IMR-90 (cell line): ENCODE results near the gene IFRD1. TPM values are rescaled to one million over a fixed set of nuclear protein-coding genes. Genes with fewer than 3 reads are reported as not detected.
"Not testable (repeated sequence)": the region's sequence is repeated elsewhere in the genome, so short reads cannot be mapped to it uniquely, and the experiment has no call there.

Source experiments
- ATAC-seq: fragments of 200-7000 bp; cut with Tn5 transposase; 2 replicates; pipeline ENCODE4 v1.9.1; 2020; ENCODE audit warnings: low read depth, mild to moderate bottlenecking, moderate library complexity
- BruUV-seq: library from RNA; stranded (reverse); fragments of 400-500 nt; replicated peaks from 2 replicates; lab custom pipeline; 2021; lab: Mats Ljungman, UMichigan
- CTCF ChIA-PET: fragments of 300-600 bp; formaldehyde crosslinking; extraction: SDS; loops from one replicate; lab custom pipeline; 2021; ENCODE audit warnings: antibody characterized with exemption; lab: Yijun Ruan, JAX
- POLR2A ChIA-PET: fragments of 300-600 bp; sonication (Branson Sonifier 250); formaldehyde crosslinking; loops from one replicate; lab custom pipeline; 2022; ENCODE audit warnings: antibody characterized with exemption; ENCODE audit not compliant: unreplicated experiment; lab: Charles Lee
- DNase-seq: peaks from one replicate; pipeline ENCODE4 v3.0.0; 2013
- H2AFZ ChIP-seq: replicated peaks from 2 replicates; pipeline ENCODE3; 2013; ENCODE audit warnings: low read length, mild to moderate bottlenecking; ENCODE audit not compliant: poor library complexity
- H2AK5ac ChIP-seq: 2 replicates; pipeline ENCODE4 v1.6.1; 2013; ENCODE audit warnings: low read depth, low read length, inconsistent platforms
- H2AK9ac ChIP-seq: replicated peaks from 2 replicates; pipeline ENCODE3; 2013; ENCODE audit warnings: mild to moderate bottlenecking, low read depth, low read length, moderate library complexity; ENCODE audit not compliant: poor library complexity
- H2BK120ac ChIP-seq: 2 replicates; pipeline ENCODE4 v1.6.1; 2013; ENCODE audit warnings: low read depth, low read length, inconsistent platforms
- H2BK15ac ChIP-seq: 3 replicates; pipeline ENCODE4 v1.6.1; 2013; ENCODE audit warnings: low read depth, low read length, inconsistent platforms
- H2BK20ac ChIP-seq: 2 replicates; pipeline ENCODE4 v1.6.1; 2013; ENCODE audit warnings: low read depth, mild to moderate bottlenecking, inconsistent platforms, low read length, moderate library complexity
- H2BK5ac ChIP-seq: 2 replicates; pipeline ENCODE4 v1.6.1; 2013; ENCODE audit warnings: mild to moderate bottlenecking, low read depth, low read length, inconsistent platforms; ENCODE audit not compliant: poor library complexity, severe bottlenecking
- H3K14ac ChIP-seq: replicated peaks from 2 replicates; pipeline ENCODE4 v1.6.1; 2013; ENCODE audit warnings: low read depth, low read length, inconsistent platforms
- H3K18ac ChIP-seq: 2 replicates; pipeline ENCODE4 v1.6.1; 2013; ENCODE audit warnings: low read depth, low read length, control low read depth
- H3K23ac ChIP-seq: 2 replicates; pipeline ENCODE4 v1.6.1; 2013; ENCODE audit warnings: low read depth, low read length, inconsistent platforms
- H3K27ac ChIP-seq: 2 replicates; pipeline ENCODE4 v1.5.1; 2013; ENCODE audit warnings: mild to moderate bottlenecking, control low read depth, low read length; ENCODE audit not compliant: insufficient read depth
- H3K27me3 ChIP-seq: 2 replicates; pipeline ENCODE4 v1.6.1; 2013; ENCODE audit warnings: low read length; ENCODE audit not compliant: control insufficient read depth, insufficient read depth
- H3K36me3 ChIP-seq: 2 replicates; pipeline ENCODE4 v1.6.1; 2013; ENCODE audit warnings: low read length, mixed read lengths; ENCODE audit not compliant: control insufficient read depth, insufficient read depth
- H3K4ac ChIP-seq: 2 replicates; pipeline ENCODE4 v1.6.1; 2013; ENCODE audit warnings: low read depth, low read length, inconsistent platforms
- H3K4me1 ChIP-seq: 2 replicates; pipeline ENCODE4 v1.6.1; 2013; ENCODE audit warnings: low read length, mixed read lengths; ENCODE audit not compliant: control insufficient read depth, insufficient read depth
- H3K4me2 ChIP-seq: 2 replicates; pipeline ENCODE4 v1.6.1; 2013; ENCODE audit warnings: low read depth, mild to moderate bottlenecking, control low read depth, low read length, moderate library complexity
- H3K4me3 ChIP-seq: 2 replicates; pipeline ENCODE4 v1.5.1; 2013; ENCODE audit warnings: low read depth, mild to moderate bottlenecking, control low read depth, low read length, moderate library complexity; ENCODE audit not compliant: insufficient read depth
- H3K56ac ChIP-seq: 2 replicates; pipeline ENCODE4 v1.6.1; 2013; ENCODE audit warnings: low read length, inconsistent platforms; ENCODE audit not compliant: insufficient read depth; ENCODE audit errors: extremely low read depth
- H3K79me1 ChIP-seq, 2 experiments: 2 replicates each; pipeline ENCODE4 v1.6.1; 2013; ENCODE audit warnings: low read length in 2 of 2, inconsistent platforms in 1 of 2, low read depth in 1 of 2
- H3K9ac ChIP-seq: 2 replicates; pipeline ENCODE4 v1.6.1; 2013; ENCODE audit warnings: low read depth, low read length, control low read depth
- H3K9me1 ChIP-seq: 2 replicates; pipeline ENCODE4 v1.6.1; 2013; ENCODE audit warnings: low read length, inconsistent platforms; ENCODE audit not compliant: insufficient read depth
- H3K9me3 ChIP-seq: 2 replicates; pipeline ENCODE4 v1.6.1; 2013; ENCODE audit warnings: low read length; ENCODE audit not compliant: control insufficient read depth, insufficient read depth
- H4K20me1 ChIP-seq: 2 replicates; pipeline ENCODE4 v1.6.1; 2013; ENCODE audit warnings: low read length, inconsistent platforms; ENCODE audit not compliant: insufficient read depth
- H4K5ac ChIP-seq: 2 replicates; pipeline ENCODE4 v1.6.1; 2013; ENCODE audit warnings: mild to moderate bottlenecking, low read depth, low read length, control low read depth
- H4K8ac ChIP-seq, 2 experiments: 2 replicates each; pipeline ENCODE4 v1.6.1; 2013; ENCODE audit warnings: low read depth in 2 of 2, low read length in 2 of 2, control low read depth in 1 of 2, inconsistent platforms in 1 of 2
- H4K91ac ChIP-seq: 2 replicates; pipeline ENCODE4 v1.6.1; 2013; ENCODE audit warnings: low read depth, low read length, inconsistent platforms; ENCODE audit not compliant: insufficient read depth
- MAZ ChIP-seq: IDR thresholded peaks from 2 replicates; pipeline ENCODE4 v1.6.1; 2012; ENCODE audit warnings: low read depth, mild to moderate bottlenecking, low read length, improper control_type of control experiment, moderate library complexity, borderline replicate concordance
- MXI1 ChIP-seq: IDR thresholded peaks from 2 replicates; pipeline ENCODE4 v1.6.1; 2012; ENCODE audit warnings: low read depth, mild to moderate bottlenecking, low read length, moderate library complexity, borderline replicate concordance
- NFE2L2 ChIP-seq: fragments of 150-350 bp; IDR thresholded peaks from 2 replicates; pipeline ENCODE4 v1.6.1; 2016; ENCODE audit warnings: low read depth, mild to moderate bottlenecking, low read length
- POLR2A ChIP-seq: IDR thresholded peaks from 2 replicates; pipeline ENCODE4 v1.6.1; 2012; ENCODE audit warnings: mild to moderate bottlenecking, low read depth, low read length
- RFX5 ChIP-seq: IDR thresholded peaks from 2 replicates; pipeline ENCODE4 v1.8.0; 2012; ENCODE audit warnings: low read depth, mild to moderate bottlenecking, low read length, moderate library complexity
- WGBS, 2 experiments: methylation state at CpG; one replicate each; pipeline versions ENCODE4 v1.1.5 to v1.1.7; 2013; ENCODE audit warnings: missing lambda C conversion rate in 2 of 2; ENCODE audit not compliant: insufficient read length in 1 of 2; ENCODE audit errors: extremely low coverage in 2 of 2; 5-methylcytosine and 5-hydroxymethylcytosine counted together
- dilution Hi-C: fragments of 300-500 bp; cut with HindIII; formaldehyde crosslinking; loops from one replicate; pipeline ENCODE4 v1.14.3; 2018; ENCODE audit warnings: low sequenced_read_pairs; ENCODE audit not compliant: unreplicated experiment
- in situ Hi-C: fragments of 300-500 bp; cut with MboI; formaldehyde crosslinking; loops from 3 replicates; pipeline ENCODE4 v1.14.3; 2019; ENCODE audit warnings: low sequenced_read_pairs, inconsistent platforms, mixed read lengths
- intact Hi-C: fragments of 100-400 bp; cut with micrococcal nuclease; formaldehyde crosslinking; loops from 2 replicates; pipeline ENCODE4 v1.10.0; 2022
- polyA plus RNA-seq, 3 experiments: library from polyadenylated mRNA; depleted of rRNA; stranded (reverse); fragments of >200 nt; gene quantifications; 2 replicates each; pipeline ENCODE4 v1.2.3, GENCODE V29; 2012; ENCODE audit warnings: low replicate concordance in 1 of 3
- total RNA-seq: library from RNA; depleted of rRNA; stranded (reverse); fragments of >200 nt; gene quantifications from 2 replicates; pipeline ENCODE4 v1.2.3, GENCODE V29; 2012
- TF ChIP-seq, protein P1 (sequence below): conservative IDR thresholded peaks from 2 replicates; pipeline ENCODE4 v1.5.1; 2012; ENCODE audit warnings: mild to moderate bottlenecking, low read depth, low read length, improper control_type of control experiment

The IFRD1 gene
- total and polyA plus RNA-seq, 2 of the 4 experiments (the other 2 are of a cell fraction) = 18.3 to 25.3 TPM

DNA sequence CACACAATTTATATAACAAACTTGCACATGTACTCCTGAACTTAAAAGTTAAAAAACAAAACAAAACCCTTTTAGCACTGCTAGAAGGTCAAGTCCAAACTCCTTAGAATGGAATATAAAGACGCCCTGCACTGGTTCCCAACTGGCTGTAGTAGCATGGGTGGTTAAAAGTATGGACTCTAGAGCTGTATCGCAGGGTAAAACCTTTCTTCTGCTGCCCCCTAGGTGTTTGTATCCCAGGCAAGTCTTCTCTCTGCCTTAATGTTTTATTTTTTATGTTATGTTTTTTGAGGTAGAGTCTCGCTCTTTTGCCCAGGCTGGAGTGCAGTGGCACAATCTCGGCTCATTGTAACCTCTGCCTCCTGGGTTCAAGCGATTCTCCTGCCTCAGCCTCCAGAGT lies 65.7 kb downstream of the IFRD1 start:
- H3K9me1 ChIP-seq = no peaks in the 10 kb centered on the region
- H3K4ac ChIP-seq = no peak overlapping the region
- ATAC-seq = no peak
- H2BK15ac ChIP-seq = no peak overlapping the region
- H3K4me3 ChIP-seq = no peak overlapping the region
- dilution Hi-C loops (no loop called here), intact Hi-C loops (no loop called here), in situ Hi-C loops (no loop called here)
- H3K14ac ChIP-seq = no peak overlapping the region
- no peak overlapping the region for H2BK5ac ChIP-seq
- H2AK5ac ChIP-seq = no peak overlapping the region
- H4K20me1 ChIP-seq = no peaks in the 10 kb centered on the region
- H4K8ac ChIP-seq = no peak overlapping the region
- H4K5ac ChIP-seq = no peak overlapping the region
- no peak for TF ChIP-seq RFX5
- no peak for TF ChIP-seq NFE2L2
- TF ChIP-seq POLR2A = no peak
- no peak for TF ChIP-seq MXI1
- TF ChIP-seq, protein P1, sequence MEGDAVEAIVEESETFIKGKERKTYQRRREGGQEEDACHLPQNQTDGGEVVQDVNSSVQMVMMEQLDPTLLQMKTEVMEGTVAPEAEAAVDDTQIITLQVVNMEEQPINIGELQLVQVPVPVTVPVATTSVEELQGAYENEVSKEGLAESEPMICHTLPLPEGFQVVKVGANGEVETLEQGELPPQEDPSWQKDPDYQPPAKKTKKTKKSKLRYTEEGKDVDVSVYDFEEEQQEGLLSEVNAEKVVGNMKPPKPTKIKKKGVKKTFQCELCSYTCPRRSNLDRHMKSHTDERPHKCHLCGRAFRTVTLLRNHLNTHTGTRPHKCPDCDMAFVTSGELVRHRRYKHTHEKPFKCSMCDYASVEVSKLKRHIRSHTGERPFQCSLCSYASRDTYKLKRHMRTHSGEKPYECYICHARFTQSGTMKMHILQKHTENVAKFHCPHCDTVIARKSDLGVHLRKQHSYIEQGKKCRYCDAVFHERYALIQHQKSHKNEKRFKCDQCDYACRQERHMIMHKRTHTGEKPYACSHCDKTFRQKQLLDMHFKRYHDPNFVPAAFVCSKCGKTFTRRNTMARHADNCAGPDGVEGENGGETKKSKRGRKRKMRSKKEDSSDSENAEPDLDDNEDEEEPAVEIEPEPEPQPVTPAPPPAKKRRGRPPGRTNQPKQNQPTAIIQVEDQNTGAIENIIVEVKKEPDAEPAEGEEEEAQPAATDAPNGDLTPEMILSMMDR = 0 out of 2 replicates have a peak, but pooled peaks have one; percentile 4
- TF ChIP-seq MAZ = no peak
- no peak overlapping the region for H3K27ac ChIP-seq
- H3K36me3 ChIP-seq = no peaks in the 10 kb centered on the region
- no peaks in the 10 kb centered on the region for H3K4me1 ChIP-seq
- no peak for DNase-seq
- H2AFZ ChIP-seq = no peak overlapping the region
- no peak overlapping the region for H2AK9ac ChIP-seq
- no peak overlapping the region for H3K4me2 ChIP-seq
- H3K9me3 ChIP-seq = no peaks in the 10 kb centered on the region
- ChIA-PET POLR2A (no interaction called here), CTCF (no interaction called here)
- peaks cover 22% of the 10 kb centered on the region for H3K27me3 ChIP-seq
- H2BK120ac ChIP-seq = no peak overlapping the region
- H4K91ac ChIP-seq = no peak overlapping the region
- WGBS, 2 experiments = 80% methylated on average over 2 of the region's 5 CpGs; no CpG with 5 or more reads in 1 of the 2 experiments
- BruUV-seq = no TSS peak
- H3K18ac ChIP-seq = no peak overlapping the region
- H3K9ac ChIP-seq = no peak overlapping the region
- H3K79me1 ChIP-seq = no peaks in the 10 kb centered on the region
- no peak overlapping the region for H2BK20ac ChIP-seq
- no peak overlapping the region for H3K23ac ChIP-seq
- H3K56ac ChIP-seq = no peak overlapping the region

DNA sequence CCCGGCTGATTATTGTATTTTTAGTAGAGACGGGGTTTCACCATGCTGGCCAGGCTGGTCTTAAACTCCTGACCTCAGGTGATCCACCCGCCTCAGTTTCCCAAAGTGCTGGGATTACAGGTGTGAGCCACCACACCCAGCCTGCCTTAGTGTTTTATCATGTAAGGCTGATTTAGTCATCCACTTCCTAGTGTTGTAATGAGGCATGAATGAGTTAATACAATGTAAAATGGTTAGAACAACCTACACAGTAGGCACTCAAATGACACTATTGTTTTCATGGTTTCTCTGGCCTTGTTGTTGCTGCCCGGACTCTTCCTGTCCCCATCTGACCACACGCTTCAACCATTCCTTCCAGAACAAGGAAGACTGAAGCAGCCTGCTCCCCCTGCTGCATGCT lies 66.2 kb downstream of the IFRD1 start:
- H3K4me3 ChIP-seq, H2AK9ac ChIP-seq, H3K18ac ChIP-seq, H4K20me1 ChIP-seq, ATAC-seq, H3K9me3 ChIP-seq, H3K56ac ChIP-seq, H2BK120ac ChIP-seq, H4K8ac ChIP-seq, H3K27ac ChIP-seq, H3K4me1 ChIP-seq, H2BK5ac ChIP-seq, H3K79me1 ChIP-seq, H2BK15ac ChIP-seq, POLR2A ChIA-PET, DNase-seq, H3K14ac ChIP-seq, BruUV-seq, H2AK5ac ChIP-seq, dilution Hi-C loops, intact Hi-C loops, H2AFZ ChIP-seq, H3K23ac ChIP-seq, H3K4me2 ChIP-seq, CTCF ChIA-PET, H2BK20ac ChIP-seq, H4K91ac ChIP-seq, in situ Hi-C loops, H3K9ac ChIP-seq, H3K36me3 ChIP-seq, H3K9me1 ChIP-seq, H3K4ac ChIP-seq, H4K5ac ChIP-seq: not testable (repeated sequence)
- peaks cover 22% of the 10 kb centered on the region for H3K27me3 ChIP-seq
- 88% methylated on average over 2 of the region's 5 CpGs; no CpG with 5 or more reads in 1 of the 2 experiments for WGBS, 2 experiments
